CD4-positive, alpha-beta memory T cell (primary cell): ENCODE results near the gene OLFML2B. TPM values are rescaled to one million over a fixed set of nuclear protein-coding genes. Genes with fewer than 3 reads are reported as not detected.

Source experiments
- CTCF ChIA-PET: fragments of 350-600 bp; sonication (Branson Sonifier 250); formaldehyde crosslinking; loops from one replicate; lab custom pipeline; 2021; ENCODE audit warnings: inconsistent platforms; ENCODE audit not compliant: partially characterized antibody; lab: Charles Lee
- POLR2A ChIA-PET: fragments of 350-600 bp; sonication (Branson Sonifier 250); formaldehyde crosslinking; loops from one replicate; lab custom pipeline; 2021; ENCODE audit not compliant: partially characterized antibody; lab: Charles Lee
- DNase-seq, 5 donors: peaks; one replicate each; pipeline versions ENCODE4 v3.0.0 to v3.0.0-alpha.2; 2020 to 2022; ENCODE audit warnings: mixed read lengths in 1 of 5
- H3K27ac ChIP-seq: one replicate; pipeline ENCODE4 v1.7.0; 2013; ENCODE audit warnings: low read depth, low read length
- H3K27me3 ChIP-seq: 2 replicates; pipeline ENCODE4 v1.7.0; 2013; ENCODE audit warnings: mild to moderate bottlenecking, low read length, moderate library complexity; ENCODE audit not compliant: insufficient read depth
- H3K36me3 ChIP-seq: 2 replicates; pipeline ENCODE4 v1.7.0; 2013; ENCODE audit warnings: mild to moderate bottlenecking, low read length, moderate library complexity; ENCODE audit not compliant: insufficient read depth
- H3K4me1 ChIP-seq: 2 replicates; pipeline ENCODE4 v1.7.0; 2013; ENCODE audit warnings: mild to moderate bottlenecking, low read length, moderate library complexity; ENCODE audit not compliant: insufficient read depth
- H3K4me3 ChIP-seq, 2 donors: one replicate each; pipeline ENCODE4 v1.7.0; 2013; ENCODE audit warnings: low read length in 2 of 2, mild to moderate bottlenecking in 1 of 2
- H3K9me3 ChIP-seq, 2 donors: one replicate each; pipeline ENCODE4 v1.7.0; 2013; ENCODE audit warnings: low read length in 2 of 2, control low read depth in 1 of 2; ENCODE audit not compliant: control insufficient read depth in 1 of 2
- H3K27ac Mint-ChIP-seq, 7 donors: one replicate each; pipeline ENCODE4 v1.8.0; 2020 to 2021; ENCODE audit warnings: mixed read lengths in 7 of 7, mild to moderate bottlenecking in 6 of 7, inconsistent platforms in 3 of 7, moderate library complexity in 3 of 7
- H3K27me3 Mint-ChIP-seq, 2 donors: one replicate each; pipeline ENCODE4 v1.8.0; 2020 to 2021; ENCODE audit warnings: mixed read lengths in 2 of 2
- H3K36me3 Mint-ChIP-seq, 2 donors: one replicate each; pipeline ENCODE4 v1.8.0; 2020 to 2021; ENCODE audit warnings: mixed read lengths in 2 of 2, inconsistent platforms in 1 of 2, mild to moderate bottlenecking in 1 of 2
- H3K4me1 Mint-ChIP-seq, 4 donors: one replicate each; pipeline ENCODE4 v1.8.0; 2020 to 2021; ENCODE audit warnings: mixed read lengths in 4 of 4, mild to moderate bottlenecking in 1 of 4
- H3K4me3 Mint-ChIP-seq, 8 donors: one replicate each; pipeline ENCODE4 v1.8.0; 2020 to 2021; ENCODE audit warnings: mixed read lengths in 8 of 8, mild to moderate bottlenecking in 7 of 8, moderate library complexity in 6 of 8, inconsistent platforms in 3 of 8
- H3K9me3 Mint-ChIP-seq, 8 donors: one replicate each; pipeline ENCODE4 v1.8.0; 2020 to 2021; ENCODE audit warnings: mixed read lengths in 8 of 8, mild to moderate bottlenecking in 5 of 8, inconsistent platforms in 3 of 8, moderate library complexity in 1 of 8
- intact Hi-C: fragments of 100-400 bp; cut with micrococcal nuclease; formaldehyde crosslinking; loops from one replicate; pipeline ENCODE4 v1.15.1; 2023
- polyA plus RNA-seq, 2 donors: library from polyadenylated mRNA; unstranded; fragments of 300-500 nt; fragmentation: Illumina TruSeq; gene quantifications; one replicate each; pipeline ENCODE4 v1.2.3, GENCODE V29; 2021
- total RNA-seq, 2 experiments: library from RNA; stranded (reverse); gene quantifications; one replicate each; pipeline ENCODE4 v1.2.3, GENCODE V29; 2021

OLFML2B gene
- total and polyA plus RNA-seq, 4 experiments from 2014 or later = 0.36 to 0.58 TPM; not detected in 2

DNA sequence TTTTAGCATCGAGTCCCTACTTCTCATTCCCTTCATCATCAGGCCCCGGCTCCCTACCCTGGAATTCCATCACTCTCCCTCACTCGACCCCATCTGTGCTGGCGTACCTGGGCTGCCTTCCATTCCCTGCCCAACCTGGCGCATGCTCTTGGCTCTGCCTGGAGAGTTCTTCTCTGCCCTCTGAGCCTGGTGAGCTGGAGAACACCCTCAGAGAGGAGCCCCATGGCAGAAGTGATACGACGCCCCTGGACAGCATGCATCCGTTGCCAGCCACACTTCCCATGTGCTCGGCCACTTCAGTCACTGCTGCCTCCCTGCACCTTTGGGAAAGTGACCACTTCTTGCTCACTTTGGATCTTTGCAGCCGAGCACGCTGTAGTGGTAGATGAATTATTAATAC lies 30.1 kb downstream of the OLFML2B start:
- Mint-ChIP-seq H3K4me3 (no peak overlapping the region), H3K27ac (no peak overlapping the region), H3K4me1 (no peaks in the 10 kb centered on the region), H3K9me3 (peaks cover 0 to 5% (median under 1%) of the 10 kb centered on the region in 8 donors), H3K27me3 (peaks cover 4 to 10% of the 10 kb centered on the region in 2 donors), H3K36me3 (no peaks in the 10 kb centered on the region)
- no peaks in the 10 kb centered on the region for H3K9me3 ChIP-seq
- intact Hi-C loops = no loop called here
- H3K4me3 ChIP-seq = no peak overlapping the region
- no peaks in the 10 kb centered on the region for H3K27me3 ChIP-seq
- ChIA-PET CTCF (no interaction called here), POLR2A (no interaction called here)
- H3K36me3 ChIP-seq = no peaks in the 10 kb centered on the region
- H3K4me1 ChIP-seq = no peaks in the 10 kb centered on the region
- DNase-seq = no peak
- no peak overlapping the region for H3K27ac ChIP-seq

DNA sequence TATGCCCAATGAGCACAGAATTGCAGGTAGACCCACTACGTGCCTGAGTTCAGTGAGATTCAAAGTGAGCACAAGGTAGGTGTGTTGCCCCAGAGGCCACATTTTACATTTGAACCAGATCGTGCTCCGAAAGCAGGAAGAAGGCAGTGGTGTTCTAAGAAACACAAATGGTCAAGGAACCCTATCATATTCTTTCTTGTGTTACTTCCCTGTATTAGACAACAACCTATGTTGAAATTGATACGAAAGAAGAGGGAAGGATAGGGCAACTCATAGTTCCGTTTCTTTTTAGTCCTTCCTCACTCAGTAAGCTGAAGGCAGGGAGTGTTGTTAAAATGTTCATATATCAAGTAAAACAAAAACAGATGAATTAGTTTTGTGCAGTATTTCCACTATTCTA lies 33.9 kb downstream of the OLFML2B start:
- H3K27ac ChIP-seq = no peak overlapping the region
- Mint-ChIP-seq H3K27me3 (peaks cover 5 to 10% of the 10 kb centered on the region in 2 donors), H3K4me3 (peak overlapping the region in 1 of 8 donors; percentile 18), H3K36me3 (peaks cover 0 to 6% of the 10 kb centered on the region in 2 donors), H3K27ac (no peak overlapping the region), H3K9me3 (peaks cover 0 to 13% (median 8%) of the 10 kb centered on the region in 8 donors), H3K4me1 (no peaks in the 10 kb centered on the region)
- H3K9me3 ChIP-seq = no peaks in the 10 kb centered on the region
- ChIA-PET POLR2A (no interaction called here), CTCF (no interaction called here)
- no peaks in the 10 kb centered on the region for H3K4me1 ChIP-seq
- no peaks in the 10 kb centered on the region for H3K27me3 ChIP-seq
- no peak overlapping the region for H3K4me3 ChIP-seq
- intact Hi-C loops = no loop called here
- no peak for DNase-seq
- no peaks in the 10 kb centered on the region for H3K36me3 ChIP-seq

DNA sequence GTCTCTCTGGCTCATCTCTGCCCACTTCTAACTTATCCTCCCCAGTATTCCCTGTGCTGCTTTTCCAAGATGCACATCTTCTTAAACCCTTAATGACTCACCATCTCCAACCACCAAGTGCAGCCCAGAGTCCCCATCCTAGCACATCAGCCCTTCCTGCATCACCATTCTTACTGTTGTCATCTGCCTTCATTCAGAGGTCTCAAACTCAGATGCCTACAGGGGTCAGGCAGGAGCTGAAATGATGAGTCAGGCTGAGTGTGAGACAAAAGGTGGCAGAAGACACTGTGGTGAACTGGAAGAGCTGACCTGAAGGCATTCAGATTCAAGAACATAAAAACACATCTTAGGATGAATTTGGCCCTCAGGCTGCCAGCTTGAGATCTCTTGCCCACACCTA lies 34.6 kb downstream of the OLFML2B start:
- intact Hi-C loops = no loop called here
- no peak for DNase-seq
- H3K27ac Mint-ChIP-seq = no peak overlapping the region
- ChIA-PET POLR2A (no interaction called here), CTCF (no interaction called here)
- H3K36me3 ChIP-seq = no peaks in the 10 kb centered on the region
- H3K9me3 Mint-ChIP-seq = peaks cover 0 to 13% (median 8%) of the 10 kb centered on the region in 8 donors
- no peak overlapping the region for H3K27ac ChIP-seq
- H3K4me3 ChIP-seq = no peak overlapping the region
- H3K27me3 Mint-ChIP-seq = peaks cover 5 to 7% of the 10 kb centered on the region in 2 donors
- peaks cover 0 to 6% of the 10 kb centered on the region in 2 donors for H3K36me3 Mint-ChIP-seq
- no peak overlapping the region for H3K4me3 Mint-ChIP-seq
- no peaks in the 10 kb centered on the region for H3K4me1 Mint-ChIP-seq
- H3K27me3 ChIP-seq = no peaks in the 10 kb centered on the region
- H3K4me1 ChIP-seq = no peaks in the 10 kb centered on the region
- H3K9me3 ChIP-seq = no peaks in the 10 kb centered on the region

DNA sequence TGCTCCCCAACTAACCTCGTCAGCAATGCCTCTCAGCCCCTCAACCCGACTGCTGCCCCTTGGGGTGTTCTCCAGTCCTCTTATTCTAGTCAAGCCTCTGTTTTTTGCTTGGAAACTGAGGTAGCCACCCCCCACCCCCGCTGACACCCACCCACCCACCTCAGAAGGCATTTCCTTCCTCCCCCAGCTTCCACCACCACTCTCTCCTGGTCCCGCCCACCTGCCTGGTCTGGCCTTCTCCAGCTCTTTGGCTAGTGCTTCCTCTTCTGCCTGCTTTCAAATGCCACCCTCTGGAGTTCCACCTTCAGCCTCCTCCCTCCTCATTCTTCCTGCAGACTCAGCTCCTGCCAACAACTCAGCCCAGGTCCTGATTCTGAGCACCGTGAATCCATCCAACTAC lies 35.3 kb downstream of the OLFML2B start:
- POLR2A ChIA-PET = no interaction called here

DNA sequence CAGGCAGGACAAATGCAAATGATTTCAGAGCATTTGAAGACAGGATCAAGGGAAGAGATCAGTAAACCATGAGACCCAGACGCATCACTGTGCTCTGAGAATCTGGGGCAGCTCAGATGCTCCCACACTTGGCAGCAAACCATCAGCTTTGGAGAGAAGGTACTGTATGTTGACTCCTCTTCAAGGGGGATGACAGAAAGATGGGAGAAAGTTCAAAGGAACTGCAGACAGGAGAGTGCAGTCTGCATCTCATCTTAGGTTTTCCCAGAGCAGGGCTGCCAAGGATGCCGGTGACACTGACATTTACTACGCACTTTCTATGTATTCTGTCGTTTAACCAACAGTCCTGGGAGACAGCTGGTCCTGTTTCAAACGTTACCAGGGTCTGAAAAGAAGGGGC lies 35.8 kb downstream of the OLFML2B start:
- no peaks in the 10 kb centered on the region for H3K27me3 ChIP-seq
- DNase-seq = no peak
- H3K27me3 Mint-ChIP-seq = peaks cover 1 to 3% of the 10 kb centered on the region in 2 donors
- H3K36me3 ChIP-seq = no peaks in the 10 kb centered on the region
- no peak overlapping the region for H3K4me3 Mint-ChIP-seq
- H3K9me3 ChIP-seq = no peaks in the 10 kb centered on the region
- no peak overlapping the region for H3K27ac ChIP-seq
- peaks cover 0 to 13% (median 8%) of the 10 kb centered on the region in 8 donors for H3K9me3 Mint-ChIP-seq
- peaks cover 0 to 6% of the 10 kb centered on the region in 2 donors for H3K36me3 Mint-ChIP-seq
- ChIA-PET CTCF (no interaction called here), POLR2A (no interaction called here)
- H3K4me1 Mint-ChIP-seq = no peaks in the 10 kb centered on the region
- H3K4me3 ChIP-seq = no peak overlapping the region
- H3K27ac Mint-ChIP-seq = no peak overlapping the region
- intact Hi-C loops = no loop called here
- no peaks in the 10 kb centered on the region for H3K4me1 ChIP-seq

More for the DNA sequence above, 35.3 kb downstream of the OLFML2B start:
- Histone ChIP-seq H3K27me3 (no peaks in the 10 kb centered on the region), H3K9me3 (no peaks in the 10 kb centered on the region), H3K4me1 (no peaks in the 10 kb centered on the region), H3K4me3 (no peak overlapping the region), H3K27ac (no peak overlapping the region), H3K36me3 (no peaks in the 10 kb centered on the region)
- H3K4me3 Mint-ChIP-seq = no peak overlapping the region
- no peaks in the 10 kb centered on the region for H3K4me1 Mint-ChIP-seq
- CTCF ChIA-PET = no interaction called here
- H3K36me3 Mint-ChIP-seq = peaks cover 0 to 6% of the 10 kb centered on the region in 2 donors
- intact Hi-C loops = no loop called here
- H3K27me3 Mint-ChIP-seq = peaks cover 4 to 6% of the 10 kb centered on the region in 2 donors
- peaks cover 0 to 13% (median 8%) of the 10 kb centered on the region in 8 donors for H3K9me3 Mint-ChIP-seq
- no peak for DNase-seq
- no peak overlapping the region for H3K27ac Mint-ChIP-seq

DNA sequence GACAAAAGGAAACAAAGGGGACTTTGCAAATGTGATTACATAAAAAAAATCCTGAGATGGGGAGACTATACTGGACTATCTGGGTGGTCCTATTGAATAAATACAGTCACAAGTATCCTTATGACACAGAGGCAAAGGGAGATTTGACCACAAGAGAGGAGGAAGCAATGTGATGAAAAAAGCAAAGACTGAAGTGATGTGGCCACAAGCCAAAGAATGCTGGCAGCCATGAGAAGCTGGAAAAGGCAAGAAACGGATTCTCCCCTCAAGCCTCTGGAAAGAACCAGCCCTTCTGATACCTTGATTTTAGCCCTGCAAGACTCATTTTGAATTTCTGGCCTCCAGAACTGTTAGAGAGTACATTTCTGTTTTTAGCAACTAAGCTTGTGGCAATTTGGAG lies 36.4 kb downstream of the OLFML2B start:
- H3K36me3 ChIP-seq = no peaks in the 10 kb centered on the region
- Mint-ChIP-seq H3K27ac (no peak overlapping the region), H3K4me1 (no peaks in the 10 kb centered on the region), H3K27me3 (peaks cover 1 to 3% of the 10 kb centered on the region in 2 donors), H3K36me3 (peaks cover 0 to 6% of the 10 kb centered on the region in 2 donors), H3K9me3 (peaks cover 0 to 15% (median 8%) of the 10 kb centered on the region in 8 donors), H3K4me3 (no peak overlapping the region)
- no peak for DNase-seq
- intact Hi-C loops = no loop called here
- H3K27ac ChIP-seq = no peak overlapping the region
- no peaks in the 10 kb centered on the region for H3K27me3 ChIP-seq
- ChIA-PET POLR2A (no interaction called here), CTCF (no interaction called here)
- no peak overlapping the region for H3K4me3 ChIP-seq
- H3K9me3 ChIP-seq = no peaks in the 10 kb centered on the region
- no peaks in the 10 kb centered on the region for H3K4me1 ChIP-seq

DNA sequence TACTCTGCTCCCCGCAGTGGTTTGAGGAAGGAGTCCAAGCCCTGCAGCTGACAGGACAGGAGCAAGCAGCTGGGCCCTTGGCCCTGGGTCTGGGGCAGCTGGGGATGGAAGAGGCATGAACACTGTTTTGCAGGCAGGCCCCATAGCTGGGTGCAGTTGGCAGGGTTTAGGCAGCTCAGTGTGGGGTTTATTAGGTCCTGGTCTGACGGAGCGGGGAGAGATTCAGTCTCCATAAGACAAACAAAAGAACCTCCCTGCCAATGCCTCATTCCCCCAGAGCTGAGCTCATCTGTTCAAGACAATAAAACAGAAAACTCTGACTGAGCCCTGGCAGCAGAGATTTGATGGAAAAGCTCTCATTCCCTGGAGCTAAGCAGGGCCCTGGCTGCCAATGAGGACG lies 37.3 kb downstream of the OLFML2B start:
- Histone ChIP-seq H3K27me3 (no peaks in the 10 kb centered on the region), H3K4me1 (no peaks in the 10 kb centered on the region), H3K9me3 (no peaks in the 10 kb centered on the region), H3K36me3 (no peaks in the 10 kb centered on the region), H3K4me3 (no peak overlapping the region), H3K27ac (no peak overlapping the region)
- Mint-ChIP-seq H3K9me3 (peaks cover 0 to 15% (median 8%) of the 10 kb centered on the region in 8 donors), H3K4me1 (no peaks in the 10 kb centered on the region), H3K27me3 (peaks cover 1 to 3% of the 10 kb centered on the region in 2 donors), H3K36me3 (peaks cover 0 to 6% of the 10 kb centered on the region in 2 donors), H3K27ac (no peak overlapping the region), H3K4me3 (no peak overlapping the region)
- no peak for DNase-seq
- CTCF ChIA-PET = interaction anchor here (1.1 to 1.2 kb wide), 2 partner anchors 194 to 219 kb away, joined by 3 read pairs; no protein-coding TSS in a partner anchor
- POLR2A ChIA-PET = no interaction called here
- intact Hi-C loops = no loop called here
